ENCODE measurements around the gene MTMR11.

MTMR11 gene

GRCh38 chr1:149934356-149934755 is 2.3 kb downstream of the MTMR11 start:
- DNase-seq (ENCODE audit: low spot score): no peak

- no peak for DNase-seq (ENCODE audit: low spot score)
These were observed 3.5 kb downstream of the MTMR11 start for GRCh38 chr1:149933208-149933607.

- no peak for DNase-seq (ENCODE audit: low spot score)
These were observed 4.2 kb downstream of the MTMR11 start for GRCh38 chr1:149932474-149932873.

DNA sequence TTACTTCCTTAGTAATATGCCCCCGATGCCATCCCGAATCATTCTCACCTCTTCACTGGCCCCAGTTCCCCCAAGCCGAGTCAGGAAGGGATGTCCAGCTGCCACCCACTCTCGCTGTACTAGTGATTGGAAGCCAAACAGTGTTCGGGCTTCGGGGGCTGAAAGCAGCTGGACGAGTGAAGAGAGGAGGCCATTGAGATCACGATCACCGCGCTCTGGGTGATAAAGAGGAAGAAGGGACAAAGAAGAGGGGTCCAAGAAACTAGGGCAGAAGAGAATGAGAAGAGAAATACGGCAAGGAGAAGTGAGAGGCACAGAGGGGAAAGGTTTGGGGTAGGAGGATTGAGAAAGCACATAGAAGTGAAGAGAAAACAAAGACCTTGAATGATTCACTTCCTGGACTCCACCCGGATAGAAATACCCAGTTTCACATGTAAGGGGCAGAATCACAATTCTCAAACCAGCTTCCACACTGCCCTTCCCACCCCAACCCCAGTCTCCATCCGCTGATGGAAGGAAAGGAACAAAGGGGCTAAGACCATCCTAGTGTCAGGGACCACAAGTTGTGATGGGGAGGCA is 5.4 kb downstream of the MTMR11 start:
- no peak for DNase-seq (ENCODE audit: low spot score)

DNA sequence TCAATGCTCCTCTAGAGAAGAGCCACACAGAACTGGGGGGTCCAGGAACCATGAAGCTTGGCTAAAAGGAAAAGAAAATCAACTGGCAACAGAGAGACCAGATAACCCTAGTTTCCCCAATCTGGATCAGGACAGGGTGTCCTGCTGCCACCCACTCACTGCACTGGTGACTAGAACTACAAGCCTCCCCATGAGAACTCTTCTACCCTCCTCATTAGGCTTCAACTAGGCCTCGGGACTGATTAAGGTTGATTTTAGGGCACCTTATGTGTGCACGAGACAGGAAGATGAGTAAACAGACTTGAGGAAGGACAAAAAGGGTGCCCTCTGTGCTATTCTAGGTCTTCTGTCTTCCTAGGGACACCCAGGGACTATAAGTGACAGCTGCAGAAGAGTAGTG is 6.8 kb downstream of the MTMR11 start:
- DNase-seq (ENCODE audit: low spot score): no peak

DNA sequence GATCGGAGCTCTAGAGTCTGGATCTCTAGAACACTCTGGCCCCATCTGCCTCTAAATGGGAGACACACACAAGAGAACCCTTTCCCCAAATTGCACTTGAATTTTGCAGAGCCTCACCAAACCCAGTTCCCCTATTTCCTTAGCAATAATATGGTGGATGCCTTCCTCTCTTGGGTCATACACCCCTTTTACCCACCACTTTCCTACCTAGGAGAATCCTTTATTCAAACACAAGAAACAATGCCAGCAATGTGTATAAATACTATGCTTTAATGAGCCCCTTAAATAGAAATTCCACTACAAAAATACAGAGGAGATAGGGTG is 8.3 kb downstream of the MTMR11 start:
- DNase-seq (ENCODE audit: low spot score): no peak

- DNase-seq (ENCODE audit: low spot score): peak; percentile 95
These were observed 8.9 kb downstream of the MTMR11 start, which contains the start of gene SF3B4 for GRCh38 chr1:149927563-149928400. Gene SF3B4 (minus strand): TSS chr1:149927803. CDS start chr1:149927759, 44 bp downstream.

- DNase-seq (ENCODE audit: low spot score): peak; percentile 40
These were observed 9.6 kb downstream of the MTMR11 start for GRCh38 chr1:149927056-149927562.

DNA sequence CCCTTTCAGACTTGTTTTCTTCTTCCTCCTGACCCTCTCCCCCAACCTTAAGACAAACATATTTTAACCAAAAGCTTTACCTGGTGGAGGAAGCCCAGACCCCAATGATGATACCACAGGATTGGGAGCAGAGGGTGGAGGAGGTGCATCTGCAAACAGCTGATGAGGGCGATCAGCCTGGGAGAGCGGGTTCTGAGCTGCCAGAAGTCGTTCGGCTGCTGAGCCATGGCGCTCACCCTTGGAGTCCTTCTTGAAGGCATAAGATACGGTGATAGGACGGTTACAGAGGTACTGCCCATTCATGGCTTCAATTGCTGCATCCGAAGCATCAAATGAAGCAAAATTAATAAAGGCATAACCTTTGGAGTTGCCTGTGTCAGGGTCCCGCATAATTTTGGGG is 10.4 kb downstream of the MTMR11 start:
- DNase-seq (ENCODE audit: low spot score): no peak

DNA sequence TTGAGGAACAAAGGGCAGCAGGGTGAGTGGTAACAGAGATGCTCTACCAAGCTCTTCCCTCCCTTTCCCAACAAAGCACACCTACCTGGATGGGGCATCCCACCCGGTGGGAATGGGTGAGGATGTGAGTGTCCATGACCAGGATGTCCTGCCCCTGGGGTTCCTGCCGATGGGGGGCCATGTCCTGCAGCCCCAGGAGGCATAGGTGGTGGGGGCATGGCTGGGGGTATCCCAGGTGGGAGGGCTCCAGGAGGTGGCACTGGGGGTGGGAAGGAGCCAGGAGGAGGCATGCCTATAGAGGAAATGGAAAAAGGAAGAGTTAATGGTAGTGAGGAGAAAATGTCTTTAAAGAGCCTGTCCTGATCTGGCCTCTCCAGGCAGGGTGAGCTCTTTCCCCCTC is 10.9 kb downstream of the MTMR11 start:
- no peak for DNase-seq (ENCODE audit: low spot score)

DNA sequence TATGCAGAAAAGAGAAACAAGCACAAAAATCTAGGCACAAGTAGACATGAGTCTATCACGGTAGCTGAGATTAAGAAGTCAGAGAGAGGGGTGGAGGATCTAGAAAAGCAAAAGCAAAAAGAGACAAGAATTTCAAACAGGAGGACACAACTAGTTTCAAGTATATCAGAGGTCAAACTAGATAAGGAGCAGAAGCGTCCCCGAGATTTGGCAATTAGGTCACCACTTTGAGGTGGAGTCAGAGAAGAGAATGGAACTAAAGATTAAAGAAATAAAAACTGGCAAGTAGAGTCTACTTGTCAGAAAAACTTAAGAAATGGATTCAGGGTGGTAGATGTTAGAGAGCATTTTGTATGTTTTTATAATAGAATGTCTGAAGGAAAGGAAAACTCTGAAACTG is 11.3 kb downstream of the MTMR11 start:
- DNase-seq (ENCODE audit: low spot score): no peak

- DNase-seq (ENCODE audit: low spot score): no peak
These were observed 13.1 kb downstream of the MTMR11 start for GRCh38 chr1:149923626-149924025.

DNA sequence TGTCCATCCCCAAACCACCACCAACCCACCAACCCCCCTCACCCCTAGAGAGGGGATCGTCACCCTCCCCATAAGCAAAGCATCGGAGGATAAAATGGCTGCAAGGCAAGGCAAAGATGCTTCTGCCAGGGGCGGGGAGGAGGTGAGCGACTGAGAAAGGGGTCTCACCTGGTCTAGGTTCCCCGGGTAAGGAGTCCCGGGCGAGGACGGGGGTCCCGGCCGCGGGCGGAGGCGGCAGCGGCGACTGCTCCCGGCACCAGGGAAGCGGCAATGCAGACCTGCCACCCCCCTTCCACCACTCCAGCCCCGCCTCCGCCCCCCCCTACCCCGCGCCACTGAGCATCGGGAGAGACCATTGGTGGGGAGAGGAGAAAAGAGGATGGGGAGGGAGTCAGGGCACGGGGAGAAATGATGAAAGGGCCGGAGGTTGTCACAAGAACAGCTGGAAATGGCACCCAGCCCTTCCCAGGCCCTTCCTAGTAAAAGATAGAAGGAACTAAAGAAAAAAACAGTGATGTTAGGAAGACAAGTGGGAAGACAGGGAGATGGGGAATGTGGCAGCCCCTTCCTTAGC is 19.0 kb downstream of the MTMR11 start, which contains the start of gene SV2A:
TSS of gene SV2A (minus strand) at position 274 of the 574 bp plus-strand sequence. CDS start 4,004 bp downstream, outside the sequence.
- no peak for DNase-seq (ENCODE audit: low spot score)

DNA sequence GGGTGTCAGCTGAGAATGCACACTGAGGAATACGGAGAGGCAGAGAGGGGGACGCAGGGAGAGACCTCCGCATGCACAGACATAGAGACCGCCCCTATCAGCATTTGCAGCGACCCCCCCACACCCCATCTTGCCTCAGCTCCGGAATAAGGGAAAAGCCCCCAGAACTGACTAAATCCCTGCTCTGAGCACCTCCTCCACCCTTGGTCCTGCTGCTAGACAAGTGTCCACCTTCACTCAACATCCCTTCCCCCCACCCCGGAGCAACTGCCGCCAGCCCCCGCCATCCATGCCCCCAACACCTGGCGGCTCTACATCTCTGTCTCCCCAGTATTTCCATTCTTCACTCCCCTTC is 19.8 kb downstream of the MTMR11 start:
- DNase-seq (ENCODE audit: low spot score): no peak

GRCh38 chr1:149916193-149916897 is 20.3 kb downstream of the MTMR11 start:
- DNase-seq (ENCODE audit: low spot score): no peak

DNA sequence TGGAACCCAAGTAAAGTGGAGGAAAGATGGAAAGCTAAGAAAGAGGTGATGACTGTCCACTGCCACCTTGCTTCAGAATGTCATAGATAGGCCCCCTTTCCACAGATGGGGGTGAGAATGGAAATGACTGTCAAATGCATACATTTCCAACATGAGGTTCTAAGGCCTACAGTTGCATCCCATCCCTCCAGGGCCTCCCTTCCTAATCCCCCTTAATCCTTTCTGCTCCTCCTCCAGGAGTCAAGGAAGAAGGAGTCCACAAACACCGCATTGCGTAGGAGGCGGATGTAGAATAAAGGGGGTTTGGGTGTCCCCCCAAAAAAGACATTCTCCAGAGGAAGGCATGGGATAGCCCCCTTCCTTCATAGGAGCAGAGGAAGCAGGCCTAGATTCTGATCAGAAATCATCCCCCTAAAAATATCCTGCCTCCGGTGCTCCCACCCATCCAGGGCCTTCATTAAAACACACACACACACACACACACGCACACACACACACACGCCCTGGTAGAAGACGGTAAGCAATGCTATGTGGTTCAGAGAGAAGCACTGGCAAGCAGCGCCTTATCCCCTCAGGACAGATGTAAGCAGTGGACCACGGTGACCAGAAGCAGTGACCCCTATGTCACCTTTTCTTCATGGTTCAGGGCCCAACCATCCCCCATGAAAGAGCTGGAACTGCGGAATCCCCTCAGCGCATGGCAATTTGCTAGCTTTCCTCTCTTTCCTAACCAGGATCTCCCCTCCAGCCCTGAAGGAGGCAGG is 21.1 kb downstream of the MTMR11 start:
- DNase-seq (ENCODE audit: low spot score): no peak

DNA sequence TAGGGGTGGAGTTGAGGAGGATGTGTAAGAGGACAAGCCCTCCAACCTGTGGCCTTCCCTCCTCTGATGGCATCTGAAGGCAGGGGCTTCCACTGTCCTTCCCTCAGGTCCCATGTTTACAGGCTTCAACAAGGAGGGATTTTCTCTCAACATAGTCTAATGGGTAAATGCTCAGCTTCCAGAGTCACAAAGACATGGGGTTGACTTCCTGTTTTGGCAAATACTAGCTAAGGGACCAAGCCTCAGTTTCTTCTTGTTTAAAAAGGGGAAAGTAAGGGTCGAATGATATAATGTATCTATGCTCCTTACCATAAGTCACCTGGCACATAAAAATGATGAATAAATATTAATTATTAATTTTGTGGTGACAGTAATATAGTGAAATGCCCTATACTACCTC is 22.1 kb downstream of the MTMR11 start:
- no peak for DNase-seq (ENCODE audit: low spot score)

GRCh38 chr1:149906570-149907075 is 30.1 kb downstream of the MTMR11 start:
- no peak for DNase-seq (ENCODE audit: low spot score)

DNA sequence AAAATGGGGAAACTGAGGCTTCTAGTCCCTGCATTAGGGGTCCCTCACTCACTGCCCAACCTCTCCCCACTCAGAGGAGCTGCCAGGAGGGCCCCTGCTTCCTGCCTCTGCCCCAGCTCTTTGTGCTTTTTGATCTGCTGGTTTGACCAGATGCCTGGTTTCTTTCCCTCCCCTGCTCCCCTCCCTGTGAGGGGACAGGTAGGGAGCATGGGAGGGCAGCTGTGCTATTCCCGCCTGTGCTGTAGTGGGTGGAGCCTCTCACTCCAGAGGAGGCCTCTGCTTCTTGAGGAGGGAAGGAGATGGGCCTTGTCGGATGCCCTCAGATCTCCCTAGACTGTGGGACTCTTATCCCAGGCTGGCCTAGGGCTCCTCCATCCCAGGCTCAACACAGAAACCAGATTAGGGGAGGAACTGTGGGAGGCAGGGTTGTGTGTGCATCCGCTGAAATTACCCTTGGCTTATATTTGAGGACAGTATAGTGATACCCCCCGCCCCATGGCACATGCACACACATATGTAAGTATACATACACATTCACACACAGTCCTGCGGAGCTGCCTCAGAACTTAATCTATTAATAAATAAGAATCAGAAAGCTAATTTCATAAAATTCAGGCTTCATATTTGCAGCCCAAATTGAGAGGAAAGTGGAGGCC is 32.7 kb downstream of the MTMR11 start:
- no peak for DNase-seq (ENCODE audit: low spot score)

GRCh38 chr1:149899460-149900284 is 37.0 kb downstream of the MTMR11 start, which contains the start of gene BOLA1:
Gene BOLA1 (plus strand): TSS chr1:149899568. CDS start chr1:149900060, 492 bp downstream.
- DNase-seq (ENCODE audit: low spot score): no peak

Measured in RKO (cell line).